ENCODE data around the gene LRRC56.

The LRRC56 gene

DNA sequence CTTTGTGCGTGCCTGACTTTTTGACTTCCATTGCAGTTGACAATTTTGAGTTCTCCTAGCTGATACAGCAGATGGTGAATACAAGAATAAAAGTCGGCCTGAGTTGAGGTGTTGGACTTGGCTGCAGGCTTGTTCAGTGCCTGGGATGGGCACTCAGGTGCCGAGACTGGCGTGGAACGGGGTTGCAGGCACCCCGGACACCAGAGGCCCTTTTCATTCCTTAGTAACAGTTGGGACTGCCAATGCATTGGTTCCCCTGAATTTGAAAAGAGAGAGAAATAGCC, 40.2 kb downstream of the LRRC56 start:
- no peak for DNase-seq

DNA sequence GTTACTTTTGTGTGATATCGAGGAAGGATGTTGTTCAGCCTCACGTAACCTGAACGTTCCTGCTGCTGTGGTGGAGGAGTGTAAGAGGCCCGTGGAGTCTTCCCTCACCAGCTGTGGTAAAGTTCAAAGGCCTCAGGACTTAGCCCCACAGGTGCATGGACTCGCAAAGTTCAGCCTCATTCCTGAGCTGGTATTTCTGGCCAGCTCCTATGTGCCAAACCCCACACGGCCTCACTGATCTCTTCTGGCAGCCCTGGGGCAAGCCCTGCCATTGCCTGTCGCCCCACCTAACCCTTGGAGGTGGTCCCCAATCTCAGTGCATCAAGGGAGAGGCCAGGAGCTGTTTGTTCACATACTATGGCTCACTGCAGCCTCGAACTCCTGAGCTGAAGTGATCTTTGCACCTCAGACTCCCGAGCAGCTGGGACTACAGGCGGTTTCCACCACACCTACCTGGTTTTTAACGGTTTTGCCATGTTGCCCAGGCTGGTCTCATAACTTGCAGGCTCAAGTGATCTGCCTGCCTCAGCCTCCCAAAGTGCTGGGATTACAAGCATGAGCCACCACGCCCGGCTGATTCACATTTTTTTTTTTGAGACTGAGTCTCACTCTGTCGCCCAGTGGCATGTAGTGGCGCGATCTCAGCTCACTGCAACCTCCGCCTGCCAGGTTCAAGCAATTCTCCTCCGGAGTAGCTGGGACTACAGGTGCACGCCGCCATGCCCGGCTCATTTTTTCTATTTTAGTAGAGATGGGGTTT, 41.1 kb downstream of the LRRC56 start:
- DNase-seq = no peak

DNA sequence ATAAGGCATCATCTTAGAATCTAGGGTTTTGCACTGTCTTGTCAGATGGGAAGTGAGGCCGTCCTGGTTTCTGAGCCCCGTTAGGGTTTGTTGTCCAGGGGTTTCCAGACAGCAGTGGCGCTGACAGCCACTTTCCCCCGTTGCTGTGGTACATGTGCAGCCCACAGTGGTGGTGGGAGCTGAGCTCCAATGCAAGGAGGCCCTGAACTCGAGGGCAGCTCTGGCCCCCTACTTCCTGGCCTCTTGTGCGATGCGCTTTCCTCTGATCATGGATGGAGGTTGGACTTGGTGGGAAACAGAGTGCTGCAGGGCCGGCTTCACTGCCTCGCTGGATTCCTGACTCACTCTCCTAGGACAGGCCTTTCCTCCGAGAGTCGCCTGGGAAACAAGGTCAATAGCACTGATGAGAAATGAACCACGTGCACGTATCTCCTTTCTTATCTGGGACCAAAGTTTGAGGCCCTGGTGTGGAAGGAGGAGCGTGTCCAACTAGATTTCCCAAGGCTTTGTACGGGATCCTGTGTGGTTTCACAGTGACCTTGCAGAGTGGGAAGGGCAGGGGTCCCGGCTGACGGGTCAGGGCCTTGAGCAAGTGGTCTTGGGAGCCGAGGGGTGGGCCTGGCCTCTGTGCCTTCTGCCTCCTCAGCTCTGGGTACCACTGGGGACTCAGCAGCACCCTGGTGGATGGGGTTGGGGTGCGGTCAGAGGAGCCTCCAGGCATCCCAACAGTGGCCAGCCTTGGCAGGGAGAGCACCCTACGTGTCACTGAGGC, 42.7 kb downstream of the LRRC56 start:
- DNase-seq = no peak

DNA sequence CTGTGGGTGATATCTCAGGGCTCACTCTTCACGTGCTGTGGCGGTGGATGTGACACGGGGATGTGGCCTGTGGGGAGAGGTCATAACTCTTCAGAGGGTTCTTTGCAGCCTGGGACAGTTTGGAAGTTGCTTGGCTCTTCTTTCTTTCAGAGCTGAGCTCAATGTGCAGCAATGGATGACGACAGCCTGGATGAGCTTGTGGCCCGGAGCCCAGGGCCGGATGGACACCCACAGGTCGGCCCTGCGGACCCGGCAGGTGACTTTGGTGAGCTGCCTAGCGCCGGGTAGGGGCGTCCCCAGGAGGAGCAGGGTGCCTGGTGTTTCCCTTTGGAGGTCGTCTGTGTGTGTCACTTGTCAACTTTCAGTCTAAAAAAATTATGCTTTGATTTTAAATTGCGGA, 44.0 kb downstream of the LRRC56 start:
- no peak for DNase-seq

DNA sequence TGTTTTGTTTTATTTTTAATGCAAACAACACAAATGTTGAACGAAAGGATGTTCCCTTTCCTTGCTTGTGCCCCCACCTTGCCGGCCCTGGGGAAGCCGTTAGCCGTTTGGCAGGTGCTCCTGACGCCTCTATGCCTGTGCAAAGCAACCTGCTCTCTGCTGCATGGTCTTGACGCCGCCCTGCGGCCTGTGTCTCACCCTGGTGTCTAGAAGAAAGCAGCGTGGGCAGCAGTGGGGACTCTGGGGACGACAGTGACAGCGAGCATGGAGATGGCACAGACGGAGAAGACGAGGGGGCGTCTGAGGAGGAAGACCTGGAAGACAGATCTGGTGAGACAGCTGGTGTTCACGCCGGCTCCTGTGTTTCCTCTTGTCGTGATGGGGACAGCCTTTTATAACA, 44.4 kb downstream of the LRRC56 start:
- no peak for DNase-seq

DNA sequence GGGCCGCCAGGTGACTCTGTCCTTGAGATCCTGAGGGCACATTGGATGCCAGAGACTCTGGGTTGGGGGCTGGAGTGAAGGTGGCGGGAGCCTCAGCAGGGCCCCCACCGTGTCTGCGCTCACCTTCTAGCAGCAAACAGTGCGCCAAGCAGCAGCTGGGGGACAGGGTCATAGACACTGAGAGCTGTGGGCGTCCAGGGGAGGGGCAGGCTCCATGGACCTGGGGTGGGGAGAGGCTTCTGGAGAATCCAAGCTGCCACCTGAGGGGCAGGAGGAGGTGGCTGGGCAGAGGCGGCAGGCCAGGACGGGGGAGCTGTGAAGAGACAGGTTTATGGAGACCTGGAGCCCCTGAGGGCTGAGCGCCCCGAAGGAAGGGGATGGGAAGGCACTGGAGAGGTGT, 47.0 kb downstream of the LRRC56 start:
- no peak for DNase-seq

DNA sequence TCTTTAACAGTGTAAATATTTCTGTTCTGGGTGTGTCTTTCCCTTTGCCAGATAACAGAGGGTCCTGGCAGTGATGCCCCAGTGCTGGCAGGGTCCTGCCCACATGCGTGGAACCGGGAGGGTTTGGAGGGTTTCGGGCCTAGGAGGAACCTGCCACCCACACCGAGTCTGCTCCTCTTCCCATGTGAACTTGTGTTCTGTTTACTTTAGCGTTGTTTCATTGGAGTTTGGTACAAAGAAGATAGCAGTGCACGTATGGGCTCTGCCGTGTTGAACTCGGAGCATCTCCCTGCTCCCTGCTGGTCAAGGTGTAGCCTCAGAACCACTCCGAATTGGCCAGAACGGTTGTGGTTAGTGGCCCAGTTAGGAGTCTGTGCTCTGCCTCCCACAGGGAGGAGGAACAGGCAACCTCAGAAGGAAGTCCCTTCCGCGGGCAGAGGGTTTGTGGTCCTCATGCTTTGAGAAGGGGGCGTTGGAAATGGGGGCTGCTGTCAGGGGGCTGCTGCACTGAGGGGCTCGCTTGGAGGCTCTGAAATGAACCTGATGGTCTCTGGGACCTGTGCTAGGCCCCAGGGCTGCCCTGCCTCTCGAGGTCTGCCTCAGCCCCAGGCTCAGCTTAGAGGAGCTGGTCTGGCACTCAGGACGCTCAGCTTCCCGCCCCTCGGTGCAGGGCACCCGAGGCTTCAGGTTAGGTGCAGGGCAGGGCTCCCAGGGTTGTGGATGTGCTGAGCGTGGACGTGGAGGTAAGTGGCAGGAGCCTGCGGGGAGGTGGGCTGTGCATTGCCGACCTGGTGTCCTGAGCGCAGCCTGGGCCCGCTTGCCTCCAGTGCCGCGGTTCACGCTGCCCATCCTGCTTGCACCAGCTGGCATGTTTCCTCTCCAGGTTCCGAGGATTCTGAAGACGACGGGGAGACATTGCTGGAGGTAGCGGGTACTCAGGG, 49.3 kb downstream of the LRRC56 start:
- DNase-seq = no peak

DNA sequence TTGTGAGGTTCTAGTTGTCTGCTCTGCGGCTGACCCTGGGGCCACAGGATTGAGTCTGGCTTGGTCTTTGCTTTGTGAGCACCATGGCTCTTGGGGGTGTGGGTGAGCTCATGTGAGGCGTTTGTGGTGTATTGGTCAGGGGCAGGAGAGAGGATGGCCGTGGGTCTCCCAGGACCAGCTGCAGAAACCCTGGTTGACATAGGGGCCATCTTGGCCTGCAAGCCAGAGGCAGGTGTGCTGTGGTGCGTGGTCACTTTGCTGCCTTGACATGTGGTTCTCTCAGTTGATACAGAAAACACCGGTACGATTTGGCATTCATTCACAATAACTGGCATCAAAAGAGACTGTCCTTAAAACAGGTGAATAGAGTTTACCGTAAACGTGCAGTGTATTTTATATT, 50.2 kb downstream of the LRRC56 start:
- no peak for DNase-seq

DNA sequence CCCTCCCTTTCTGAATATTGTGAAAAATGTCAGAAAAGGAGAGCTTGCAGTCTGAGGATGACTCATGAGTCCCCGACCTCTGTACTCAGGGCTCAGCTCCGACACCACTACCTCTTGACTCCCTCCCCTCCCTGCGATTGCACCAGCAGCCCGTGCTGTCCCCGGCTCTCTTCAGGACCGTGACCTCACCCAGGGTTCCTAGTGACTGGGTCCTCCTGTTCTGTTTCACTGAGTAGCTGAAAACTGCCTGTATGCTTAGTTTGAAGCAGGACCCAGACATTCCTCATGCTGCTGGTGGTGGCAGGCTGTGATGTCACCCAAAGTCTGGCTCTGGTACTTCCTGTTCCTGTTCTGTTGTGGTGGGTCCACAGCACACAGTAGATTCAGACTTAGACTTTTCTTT, 50.7 kb downstream of the LRRC56 start:
- no peak for DNase-seq

DNA sequence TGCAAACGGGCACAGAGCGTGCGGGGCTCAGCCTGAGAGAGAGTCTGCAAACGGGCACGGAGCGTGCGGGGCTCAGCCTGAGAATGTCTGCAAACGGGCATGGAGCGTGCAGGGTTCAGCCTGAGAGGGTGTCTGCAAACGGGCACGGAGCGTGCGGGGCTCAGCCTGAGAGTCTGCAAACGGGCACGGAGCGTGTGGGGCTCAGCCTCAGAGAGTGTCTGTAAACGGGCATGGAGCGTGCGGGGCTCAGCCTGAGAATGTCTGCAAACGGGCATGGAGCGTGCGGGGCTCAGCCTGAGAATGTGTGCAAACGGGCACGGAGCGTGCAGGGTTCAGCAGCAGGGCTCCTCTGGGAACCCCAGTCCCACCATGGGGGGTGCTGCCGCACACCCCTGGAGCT, 52.5 kb downstream of the LRRC56 start:
- no peak for DNase-seq

DNA sequence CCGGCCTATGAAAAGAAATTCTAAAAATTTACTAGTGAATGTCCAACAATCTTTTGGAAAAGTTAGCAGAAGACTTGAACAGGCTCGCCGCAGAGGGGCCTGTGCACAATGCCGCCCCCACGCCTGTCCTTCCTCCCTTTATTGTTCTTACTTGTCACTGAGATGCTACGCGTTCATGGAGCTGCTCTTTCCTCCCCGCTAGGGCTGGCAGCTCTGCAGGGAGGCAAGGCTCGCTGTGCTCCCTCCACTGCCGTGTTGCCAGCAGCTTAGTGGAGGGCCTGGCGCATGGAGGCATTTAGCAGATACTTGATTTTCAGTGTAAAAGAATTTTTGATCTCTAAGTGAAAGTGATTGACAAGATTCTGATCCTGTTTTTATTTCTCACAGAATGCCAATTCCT, 53.7 kb downstream of the LRRC56 start:
- no peak for DNase-seq

DNA sequence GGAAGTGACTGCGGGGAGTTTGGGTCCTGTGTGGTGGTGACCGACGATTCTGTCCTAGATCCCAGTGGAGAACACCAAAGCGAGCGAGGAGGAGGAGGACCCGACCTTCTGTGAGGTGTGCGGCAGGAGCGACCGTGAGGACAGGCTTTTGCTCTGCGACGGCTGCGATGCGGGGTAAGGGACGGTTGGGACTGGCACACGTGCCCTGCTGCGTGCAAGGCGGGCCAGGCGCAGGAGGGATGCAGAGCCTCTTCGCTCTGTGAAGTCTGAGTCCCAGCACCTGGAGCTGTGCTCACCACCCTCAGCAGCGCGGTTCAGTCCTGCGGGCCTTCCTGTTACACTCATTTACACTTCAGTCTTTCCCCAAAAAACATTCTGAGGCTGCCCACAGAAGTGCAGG, 55.2 kb downstream of the LRRC56 start:
- DNase-seq = no peak

DNA sequence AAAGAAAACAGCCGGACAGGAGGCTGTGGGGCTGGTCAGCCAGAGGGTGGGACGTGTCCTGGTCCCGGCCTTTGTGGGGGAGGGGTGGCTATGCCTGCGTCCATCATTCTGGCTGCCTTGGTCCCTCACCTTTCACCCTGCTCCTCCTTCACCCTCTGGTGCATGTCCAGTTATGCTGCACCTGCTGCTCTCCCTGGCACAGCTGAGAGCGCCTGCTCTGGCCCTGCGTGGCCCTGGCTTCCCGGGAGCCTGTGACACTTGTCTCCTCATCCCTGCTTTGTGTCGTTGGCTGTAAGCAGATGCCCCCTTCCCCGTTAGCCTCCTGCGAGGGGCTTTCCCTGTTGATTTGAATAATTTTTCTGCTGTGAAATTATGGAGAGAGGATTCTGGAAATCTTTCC, 55.6 kb downstream of the LRRC56 start:
- no peak for DNase-seq

DNA sequence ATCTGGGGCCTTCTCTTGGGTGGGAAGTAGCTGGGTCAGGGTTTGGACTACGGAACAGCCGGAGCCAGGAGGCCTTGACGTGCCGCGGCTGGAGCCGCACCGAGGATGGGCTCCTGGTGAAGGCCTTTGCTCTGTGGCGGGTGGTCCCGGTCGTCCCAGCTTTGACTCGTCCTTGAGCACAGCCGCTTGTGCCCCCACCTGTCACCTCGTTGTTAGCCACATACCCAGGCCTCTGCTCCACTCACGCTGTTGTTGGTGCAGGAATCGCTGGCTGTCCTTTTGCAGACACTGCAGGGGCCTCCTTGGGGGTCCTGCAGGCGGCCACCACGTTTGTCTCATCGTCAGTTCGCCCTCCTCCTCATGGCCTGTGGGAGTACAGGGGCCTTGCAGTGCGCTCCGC, 56.0 kb downstream of the LRRC56 start:
- DNase-seq = no peak

DNA sequence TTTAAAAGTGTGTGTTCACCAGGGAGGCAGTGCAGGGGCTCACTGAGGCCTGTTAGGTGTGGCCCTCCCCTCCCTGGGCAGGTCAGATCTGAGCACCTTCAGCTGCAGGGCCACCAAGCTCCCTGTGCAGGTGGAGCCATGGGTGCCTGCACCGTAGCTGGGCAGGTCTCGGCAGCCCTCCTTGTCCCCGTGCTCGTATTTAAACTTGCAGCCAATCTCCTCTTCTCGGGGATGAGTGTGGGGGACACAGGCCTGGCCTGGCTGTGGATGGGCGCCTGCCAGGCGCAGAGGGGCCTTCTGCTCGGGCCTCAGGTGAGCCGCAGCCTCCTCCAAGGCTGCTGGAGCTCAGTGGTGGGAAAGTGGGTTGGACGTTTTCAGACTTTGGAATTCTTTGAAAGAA, 58.1 kb downstream of the LRRC56 start:
- DNase-seq = no peak

DNA sequence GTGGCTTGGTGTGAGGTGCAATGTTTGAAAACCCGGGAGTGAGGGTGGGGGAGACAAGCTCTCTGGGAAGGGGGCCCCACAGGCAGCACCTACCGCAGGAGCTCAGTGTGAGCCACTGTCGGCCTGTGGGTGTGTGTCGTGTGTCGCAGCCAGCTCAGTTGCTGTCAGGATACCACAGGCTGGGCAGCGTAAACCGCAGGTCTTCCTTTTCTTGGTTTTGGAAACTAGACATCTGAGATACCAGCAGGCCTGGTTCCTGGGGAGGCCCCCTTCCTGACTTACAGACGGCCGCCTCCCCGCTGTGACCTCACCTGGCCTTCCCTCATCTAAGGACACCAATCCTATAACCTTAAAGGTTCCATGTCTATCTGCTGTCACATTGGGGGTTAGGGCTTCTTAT, 59.0 kb downstream of the LRRC56 start:
- no peak for DNase-seq

DNA sequence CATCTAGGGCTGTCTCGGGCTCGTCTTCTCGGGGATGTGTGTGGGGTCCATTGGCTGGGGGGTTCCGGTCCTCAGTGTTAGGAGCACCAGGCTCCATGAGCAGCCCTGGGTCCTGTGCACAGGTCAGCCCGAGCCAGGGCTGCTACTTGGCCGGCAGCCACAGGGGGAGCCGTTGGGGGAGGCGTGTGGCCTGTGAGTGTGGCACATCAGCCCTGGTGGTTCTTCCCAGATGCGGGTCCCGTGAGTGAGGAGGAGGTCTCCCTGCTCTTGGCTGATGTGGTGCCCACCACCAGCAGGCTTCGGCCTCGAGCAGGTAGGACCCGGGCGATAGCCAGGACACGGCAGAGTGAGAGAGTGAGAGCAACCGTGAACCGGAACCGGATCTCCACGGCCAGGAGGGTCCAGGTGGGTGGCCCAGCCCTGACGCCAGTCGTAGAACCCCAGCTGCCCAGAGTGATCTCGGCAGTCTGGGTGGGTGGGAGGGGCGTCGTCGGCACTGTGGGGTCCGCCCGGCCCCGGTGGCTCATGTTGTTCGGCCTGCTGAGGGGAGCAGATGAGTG, 59.9 kb downstream of the LRRC56 start:
- DNase-seq = no peak

DNA sequence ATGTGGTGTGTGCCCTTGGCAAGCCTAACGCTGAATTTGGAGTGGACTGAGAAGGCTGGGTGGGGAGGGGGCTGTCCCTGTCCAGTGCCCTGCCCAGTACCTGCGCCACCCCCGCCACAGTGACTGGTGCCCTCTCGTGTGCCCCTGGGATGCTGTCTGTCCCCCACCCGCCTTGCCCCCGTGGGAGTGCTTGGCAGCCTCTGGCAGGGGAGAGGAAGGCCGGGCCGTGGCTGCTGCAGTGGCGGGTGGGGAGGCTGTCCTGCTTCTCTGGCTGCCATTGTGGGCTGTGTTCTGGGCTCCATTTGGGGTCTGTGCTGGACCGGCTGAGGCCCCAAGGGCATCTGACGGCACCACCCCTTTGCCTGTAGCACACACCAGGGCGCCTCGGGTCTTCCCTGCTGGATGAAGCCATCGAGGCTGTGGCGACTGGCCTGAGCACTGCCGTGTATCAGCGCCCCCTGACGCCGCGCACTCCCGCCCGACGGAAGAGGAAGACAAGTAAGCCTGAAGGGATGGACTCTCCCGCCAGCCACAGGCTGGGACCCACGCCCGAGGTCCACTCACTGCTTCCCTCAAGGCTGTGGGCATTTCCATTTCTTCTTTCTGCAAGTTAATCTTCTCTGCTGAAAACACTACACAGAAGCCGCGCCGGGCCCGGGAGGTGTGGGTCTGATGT, 60.8 kb downstream of the LRRC56 start:
- no peak for DNase-seq

DNA sequence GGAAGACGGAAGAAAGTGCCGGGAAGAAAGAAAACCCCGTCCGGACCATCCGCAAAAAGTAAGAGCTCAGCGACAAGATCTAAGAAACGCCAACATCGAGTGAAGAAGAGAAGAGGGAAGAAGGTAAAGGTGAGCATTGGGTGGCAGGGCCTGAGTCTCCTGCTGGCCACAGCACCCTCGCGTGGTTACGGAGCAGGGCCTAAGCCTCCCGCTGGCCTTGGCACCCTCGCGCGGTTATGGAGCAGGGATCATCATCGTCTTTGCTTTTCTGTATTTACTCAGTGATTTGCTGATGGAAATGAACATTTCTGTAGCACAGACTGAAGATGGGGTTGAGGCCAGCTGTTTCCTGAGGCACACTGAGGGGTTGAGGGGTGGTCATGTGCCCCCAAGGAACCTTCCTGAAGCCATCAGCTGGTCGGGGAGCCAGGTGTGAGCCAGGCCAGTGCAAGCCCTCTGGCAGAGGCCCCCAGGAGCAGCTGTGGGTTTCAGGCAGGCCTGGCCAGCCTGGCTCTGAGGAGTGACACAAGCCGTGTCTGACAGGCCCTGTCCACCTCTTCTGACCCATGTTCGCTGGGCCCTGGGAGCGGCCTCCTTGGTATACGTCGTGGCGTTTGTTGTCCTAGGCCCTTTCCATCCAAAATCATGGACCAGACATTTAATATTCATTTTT, 64.4 kb downstream of the LRRC56 start:
- no peak for DNase-seq

DNA sequence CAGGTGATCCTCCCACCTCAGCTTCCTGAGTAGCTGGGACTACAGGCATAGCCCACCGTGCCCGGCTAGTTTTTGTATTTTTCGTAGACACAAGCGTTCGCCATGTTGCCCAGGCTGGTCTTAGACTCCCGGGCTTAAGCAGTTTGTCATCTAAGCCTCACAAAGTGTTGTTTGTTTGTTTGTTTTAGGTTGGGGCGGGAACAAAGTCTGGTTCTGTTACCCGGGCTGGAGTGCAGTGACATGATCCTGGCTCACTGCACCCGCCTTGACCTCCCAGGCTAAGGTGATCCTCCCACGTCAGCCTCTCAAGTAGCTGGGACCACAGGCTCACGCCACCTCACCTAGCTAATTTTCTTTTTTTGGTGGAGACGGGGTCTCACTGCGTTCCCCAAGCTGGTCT, 65.8 kb downstream of the LRRC56 start:
- DNase-seq = no peak
